ENCODE results near the gene LRP8. TPM values are rescaled to one million over a fixed set of nuclear protein-coding genes. Genes with fewer than 3 reads are reported as not detected.

Gene LRP8
- total and polyA plus RNA-seq, 9 of the 15 experiments (the other 6 are each of a cell fraction or from before 2014, with no cell fraction given) = 7.1 to 56.1 (median 31.3) TPM

GRCh38 chr1:53326088-53326597, 1.7 kb downstream of the LRP8 start (continued):
- no peak for TF ChIP-seq CREB3 (tag; conservative IDR thresholded peaks at IDR 0.05; ENCODE audit: low read depth)
- no peak for TF ChIP-seq TFE3 (CRISPR knock-in tag; IDR thresholded peaks at IDR 0.05)
- TF ChIP-seq NCOA2 (IDR thresholded peaks at IDR 0.05; ENCODE audit: partially characterized antibody in 2 of 2) = no peak
- TF ChIP-seq SMARCB1 (IDR thresholded peaks at IDR 0.05; ENCODE audit: insufficient read length, low read depth) = peak; percentile 80
- TF ChIP-seq ZC3H8 (IDR thresholded peaks at IDR 0.05) = no peak
- no peak; a peak in 1 of 4 replicates for TF ChIP-seq SIX5 (IDR thresholded peaks at IDR 0.05; ENCODE audit: borderline replicate concordance in 1 of 2, insufficient read depth in 1 of 2, low read depth in 1 of 2, low read length in 2 of 2)
- TF ChIP-seq BACH1 (tag; IDR thresholded peaks at IDR 0.05) = peak; percentile 68; the same call in 1 of the 2 replicates
- TF ChIP-seq, protein P1, sequence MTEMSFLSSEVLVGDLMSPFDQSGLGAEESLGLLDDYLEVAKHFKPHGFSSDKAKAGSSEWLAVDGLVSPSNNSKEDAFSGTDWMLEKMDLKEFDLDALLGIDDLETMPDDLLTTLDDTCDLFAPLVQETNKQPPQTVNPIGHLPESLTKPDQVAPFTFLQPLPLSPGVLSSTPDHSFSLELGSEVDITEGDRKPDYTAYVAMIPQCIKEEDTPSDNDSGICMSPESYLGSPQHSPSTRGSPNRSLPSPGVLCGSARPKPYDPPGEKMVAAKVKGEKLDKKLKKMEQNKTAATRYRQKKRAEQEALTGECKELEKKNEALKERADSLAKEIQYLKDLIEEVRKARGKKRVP (CRISPR knock-in tag; IDR thresholded peaks at IDR 0.05) = no peak
- no peak for TF ChIP-seq CBFB (CRISPR knock-in tag; IDR thresholded peaks at IDR 0.05)
- no peak for TF ChIP-seq ZZZ3 (IDR thresholded peaks at IDR 0.05)
- no peak for TF ChIP-seq SRSF7 (optimal IDR thresholded peaks at IDR 0.05; ENCODE audit: low read depth, low read length)
- no peak for TF ChIP-seq TFAP4 (CRISPR knock-in tag; IDR thresholded peaks at IDR 0.05; ENCODE audit: borderline replicate concordance)
- TF ChIP-seq STAT6 (CRISPR knock-in tag; IDR thresholded peaks at IDR 0.05) = no peak
- no peak for TF ChIP-seq IRF2 (CRISPR knock-in tag; IDR thresholded peaks at IDR 0.05)

Data from K562 (cell line).